GM21723 (cell line): ENCODE results near the gene PTGDS.

ENCODE experiments used
- ATAC-seq: cut with Tn5 transposase; IDR thresholded peaks from one replicate; pipeline ENCODE4 v1.9.1; 2021; ENCODE audit warnings: mild to moderate bottlenecking, moderate library complexity; ENCODE audit not compliant: unreplicated experiment

Gene PTGDS

DNA sequence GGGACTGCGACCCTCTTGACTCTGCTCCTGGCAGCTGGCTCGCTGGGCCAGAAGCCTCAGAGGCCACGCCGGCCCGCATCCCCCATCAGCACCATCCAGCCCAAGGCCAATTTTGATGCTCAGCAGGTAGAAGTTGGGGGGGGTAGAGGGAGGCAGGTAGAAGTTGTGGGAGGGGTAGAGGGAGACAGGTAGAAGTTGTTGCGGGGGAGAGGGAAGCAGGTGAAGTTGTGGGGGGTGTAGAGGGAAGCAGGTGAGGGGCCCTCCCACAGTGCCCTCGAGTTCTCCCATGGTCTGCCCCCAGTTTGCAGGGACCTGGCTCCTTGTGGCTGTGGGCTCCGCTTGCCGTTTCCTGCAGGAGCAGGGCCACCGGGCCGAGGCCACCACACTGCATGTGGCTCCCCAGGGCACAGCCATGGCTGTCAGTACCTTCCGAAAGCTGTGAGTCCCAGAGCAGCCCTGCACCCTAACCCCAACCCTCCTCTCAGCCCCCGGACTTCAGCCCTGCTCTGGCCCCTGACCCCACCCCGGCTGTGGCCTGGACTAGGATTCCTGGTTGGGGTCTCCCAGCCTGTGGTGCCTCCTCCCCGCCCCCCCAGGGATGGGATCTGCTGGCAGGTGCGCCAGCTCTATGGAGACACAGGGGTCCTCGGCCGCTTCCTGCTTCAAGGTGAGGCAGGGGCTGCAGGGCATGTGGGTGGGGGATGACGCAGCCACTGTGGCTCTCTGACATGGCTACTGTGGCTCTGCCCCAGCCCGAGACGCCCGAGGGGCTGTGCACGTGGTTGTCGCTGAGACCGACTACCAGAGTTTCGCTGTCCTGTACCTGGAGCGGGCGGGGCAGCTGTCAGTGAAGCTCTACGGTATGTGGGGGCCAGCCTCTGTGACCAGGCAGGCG lies 31.7 kb upstream of the PTGDS start:
- no peak for ATAC-seq

DNA sequence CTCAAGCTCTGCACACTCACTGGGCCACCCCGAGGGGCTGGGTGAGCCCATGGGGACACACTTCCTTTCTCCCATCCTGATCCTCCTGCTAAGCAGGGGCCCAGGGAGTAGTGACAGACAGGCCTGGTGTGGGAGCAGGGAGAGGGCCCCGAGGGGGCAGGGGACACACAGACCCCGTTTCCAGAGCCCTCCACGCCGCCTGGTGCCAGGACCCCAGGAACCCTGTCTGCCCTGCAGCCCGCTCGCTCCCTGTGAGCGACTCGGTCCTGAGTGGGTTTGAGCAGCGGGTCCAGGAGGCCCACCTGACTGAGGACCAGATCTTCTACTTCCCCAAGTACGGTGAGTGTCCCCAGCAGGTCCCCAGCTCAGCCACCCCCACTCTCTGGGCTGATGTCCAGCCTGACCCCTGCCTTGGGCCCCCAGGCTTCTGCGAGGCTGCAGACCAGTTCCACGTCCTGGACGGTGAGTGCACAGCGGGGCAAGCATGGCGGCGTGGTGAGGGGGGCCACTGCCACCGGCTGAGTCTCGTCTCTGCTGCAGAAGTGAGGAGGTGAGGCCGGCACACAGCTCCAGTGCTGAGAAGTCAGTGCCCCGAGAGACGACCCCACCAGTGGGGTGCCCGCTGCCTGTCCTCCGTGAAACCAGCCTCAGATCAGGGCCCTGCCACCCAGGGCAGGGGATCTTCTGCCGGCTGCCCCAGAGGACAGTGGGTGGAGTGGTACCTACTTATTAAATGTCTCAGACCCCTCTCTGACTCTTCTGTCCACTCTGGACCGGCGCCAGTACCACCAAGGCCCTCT lies 30.9 kb upstream of the PTGDS start:
- ATAC-seq: no peak

DNA sequence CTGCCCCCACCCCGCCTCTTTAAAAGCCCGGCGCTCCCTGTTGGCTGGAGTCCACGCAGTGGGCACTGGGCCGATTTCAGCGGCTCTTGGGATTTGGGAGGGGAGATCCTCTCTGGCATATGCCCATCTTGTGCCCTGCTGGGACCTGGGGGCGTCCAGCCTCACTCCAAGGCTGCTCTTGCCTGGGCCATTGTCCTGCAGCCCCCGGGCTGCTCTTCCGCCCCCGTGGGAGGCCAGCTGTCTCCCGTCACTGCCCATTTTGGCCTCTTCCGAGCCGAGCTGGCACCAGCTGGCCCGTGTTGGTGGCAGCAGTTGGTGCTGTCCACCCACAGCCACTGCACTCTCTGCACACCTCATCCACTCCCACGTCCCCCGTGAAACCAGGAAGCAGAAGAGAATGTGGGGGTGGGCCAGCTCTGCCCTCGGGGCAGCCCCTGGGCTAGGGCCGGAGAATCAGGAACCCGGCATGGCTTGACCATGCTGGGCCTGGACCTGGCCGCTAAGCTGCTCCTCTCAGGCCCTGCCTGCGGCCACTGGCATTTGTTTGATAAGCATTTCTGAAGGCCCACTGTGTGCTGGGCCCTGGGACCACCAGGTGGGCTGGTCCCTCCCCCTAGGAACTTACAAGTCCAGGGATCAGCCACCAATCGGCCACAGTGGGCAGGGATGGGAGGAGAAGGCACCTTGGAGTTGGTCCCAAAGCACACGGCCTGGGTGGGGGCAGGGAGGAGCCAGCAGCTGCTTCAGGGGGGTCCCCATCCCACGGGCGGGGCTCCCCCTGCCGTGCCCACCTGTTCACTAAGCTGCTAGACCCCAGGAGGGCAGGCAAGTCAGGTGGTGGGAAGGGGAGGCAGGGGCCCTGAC lies 30.0 kb upstream of the PTGDS start:
- ATAC-seq: no peak

DNA sequence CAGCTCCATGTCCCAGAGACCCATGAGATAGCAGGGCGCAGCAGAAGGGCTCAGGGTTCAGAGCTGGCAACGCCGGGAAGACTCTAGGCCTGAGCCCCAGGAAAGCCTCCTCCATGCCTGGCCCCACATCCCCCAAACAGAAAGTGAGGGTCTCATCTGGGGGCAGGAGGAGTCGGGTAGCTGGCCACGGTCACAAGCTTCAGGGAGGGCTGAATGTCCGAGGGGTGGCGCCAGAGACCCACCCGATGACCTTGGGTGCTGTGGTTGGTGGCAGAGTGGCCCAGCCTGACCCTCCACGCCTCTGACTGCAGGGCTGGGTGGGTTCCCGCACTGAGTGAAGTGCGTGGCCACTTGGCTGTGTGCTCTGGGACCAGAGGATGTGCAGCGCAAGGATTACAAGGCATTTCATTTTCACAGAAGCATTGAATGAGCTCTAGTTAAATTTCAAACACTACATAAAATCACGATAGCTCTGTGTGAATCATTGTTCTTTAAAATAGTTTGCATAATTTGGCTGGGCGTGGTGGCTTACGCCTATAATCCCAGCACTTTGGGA lies 29.3 kb upstream of the PTGDS start:
- no peak for ATAC-seq

DNA sequence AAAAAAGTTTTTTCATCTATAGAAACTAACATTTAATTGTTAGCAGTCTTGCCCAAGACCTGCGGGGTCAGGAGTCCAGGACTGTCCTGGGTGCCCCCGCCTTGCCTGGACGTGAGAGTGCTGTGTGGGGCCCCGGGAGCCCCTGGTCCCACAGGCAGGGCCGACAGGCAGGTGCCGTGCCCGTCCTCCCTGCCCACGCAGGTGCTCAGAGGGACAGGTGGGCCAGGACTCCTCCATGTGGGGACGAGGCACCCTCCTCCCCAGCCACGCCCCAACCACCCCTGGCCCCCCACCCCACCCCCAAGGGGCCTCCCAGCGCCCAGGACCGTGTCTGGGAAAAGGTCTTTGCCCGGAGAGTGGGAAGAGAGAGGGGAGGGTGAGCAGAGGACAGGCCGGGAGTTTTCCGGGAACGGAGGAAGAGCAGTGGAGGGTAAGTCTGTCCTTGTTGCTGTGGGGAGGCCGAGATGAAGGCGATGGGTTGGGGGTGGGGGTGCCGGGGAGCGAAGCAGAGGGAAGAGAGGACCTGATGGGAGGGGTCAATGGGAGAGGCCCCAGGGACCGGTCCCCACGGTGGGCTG lies 28.0 kb upstream of the PTGDS start:
- no peak for ATAC-seq

DNA sequence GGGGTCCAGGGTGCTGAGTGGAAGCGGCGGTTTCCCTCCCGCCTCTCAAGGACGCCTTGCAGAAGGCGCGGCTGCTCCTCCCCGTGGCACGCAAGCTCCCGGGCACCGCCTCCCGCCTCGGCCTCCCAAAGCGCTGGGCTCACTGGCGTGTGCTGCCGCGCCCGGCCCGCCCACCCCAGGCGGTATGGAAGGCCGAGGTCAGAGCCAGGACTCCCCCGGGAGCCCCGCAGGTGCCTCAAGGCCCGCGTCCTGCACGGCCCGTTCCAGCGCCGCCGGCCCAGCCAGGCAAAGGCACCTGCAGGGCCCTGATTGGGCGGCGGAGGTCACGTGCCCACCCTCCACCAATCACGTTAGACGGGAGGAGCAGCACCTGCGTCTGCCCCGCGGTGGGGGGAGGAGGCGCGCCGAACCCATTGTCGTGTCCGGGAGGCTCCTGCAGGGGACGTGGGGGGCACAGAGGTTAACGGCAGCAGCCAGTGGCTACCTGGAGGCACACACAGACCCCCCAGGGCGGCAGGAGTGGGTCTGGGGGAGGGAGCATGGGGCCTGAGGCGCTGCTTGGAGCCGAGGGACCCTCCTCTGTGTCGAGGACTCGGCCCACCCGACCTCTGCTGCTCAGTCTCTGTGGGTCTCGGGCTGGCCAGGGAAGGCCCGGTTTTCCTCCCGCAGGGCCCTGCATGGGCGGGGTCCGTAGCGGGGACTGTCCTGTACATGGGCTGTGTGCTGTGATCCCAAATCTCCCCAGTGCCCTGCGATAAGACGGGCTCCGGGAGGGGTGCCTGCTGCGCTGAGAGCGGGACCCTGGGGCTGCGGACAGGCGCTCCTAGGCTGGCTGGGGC lies 27.3 kb upstream of the PTGDS start:
- peak; percentile 67 for ATAC-seq

DNA sequence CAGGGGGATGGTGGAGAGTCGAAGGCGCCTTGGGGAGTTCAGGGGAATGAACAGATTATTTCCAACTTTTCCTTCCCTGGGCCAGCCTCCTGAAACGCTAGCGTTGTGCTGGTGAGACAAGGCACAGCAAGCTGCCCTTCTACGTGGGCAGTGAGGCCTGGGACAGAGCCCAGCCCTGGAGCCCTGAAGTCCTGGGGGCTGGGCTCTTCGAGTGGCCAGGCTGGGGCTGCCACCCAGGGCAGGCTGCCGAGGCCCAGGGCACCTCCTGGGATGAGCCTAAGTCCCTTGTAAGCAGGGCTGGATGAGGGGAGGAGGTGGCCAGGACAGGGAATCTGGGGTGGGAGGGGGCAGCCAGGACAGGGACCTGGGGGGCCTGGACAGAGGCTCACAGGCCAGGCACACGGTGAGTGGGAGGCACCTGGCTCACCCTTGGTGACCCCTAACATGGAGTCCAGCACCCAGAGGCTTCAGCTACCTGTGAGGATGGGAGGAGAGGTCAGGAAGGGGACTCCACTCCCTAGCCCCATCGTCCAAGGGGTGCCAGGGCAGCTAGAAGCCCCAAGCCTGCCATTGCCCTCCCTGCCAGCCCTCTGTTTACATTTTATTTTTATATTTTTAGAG lies 26.5 kb upstream of the PTGDS start:
- ATAC-seq: no peak

DNA sequence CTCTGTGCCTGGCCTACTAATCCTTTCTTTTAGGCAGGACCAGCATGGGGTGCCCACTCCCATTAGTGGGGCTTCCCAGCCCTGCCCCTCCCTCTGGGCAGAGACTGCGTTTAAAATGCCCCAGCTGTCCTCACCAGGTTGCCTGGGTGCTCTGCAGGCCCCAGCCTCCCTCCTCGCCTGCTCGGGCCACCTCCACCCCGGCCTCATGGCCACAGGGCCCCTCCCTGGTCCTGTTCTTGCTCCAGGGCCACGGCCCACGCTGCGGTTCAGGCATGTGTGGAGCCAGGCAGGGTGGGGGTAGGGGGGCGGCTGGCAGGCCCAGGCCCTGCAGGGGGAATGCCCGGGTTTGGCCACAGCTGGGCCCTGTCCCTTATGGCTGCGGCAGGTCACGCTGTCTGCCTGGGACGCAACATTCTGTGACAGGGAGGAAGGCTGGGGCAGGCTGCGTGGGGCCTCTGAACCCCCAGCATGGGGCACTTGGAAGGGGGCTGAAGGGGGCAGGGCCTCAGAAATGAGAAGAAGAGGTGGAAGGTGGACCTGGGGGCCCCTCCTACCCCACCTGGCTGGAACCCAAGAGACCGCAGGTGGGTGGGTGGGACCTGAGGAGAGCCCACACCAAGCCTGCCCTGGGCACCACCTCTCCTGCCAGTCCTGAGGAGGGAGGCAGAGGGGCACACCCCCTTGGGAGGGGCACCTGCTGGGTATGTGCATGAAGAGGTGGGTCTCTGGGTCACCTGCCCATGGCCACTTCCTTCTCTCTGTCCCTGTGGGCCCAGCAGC lies 25.6 kb upstream of the PTGDS start, which contains the start of gene LCN12:
Gene LCN12 (plus strand): TSS at position 733 of the 780 bp plus-strand sequence. CDS start 55 bp downstream, outside the sequence.
- ATAC-seq: no peak

DNA sequence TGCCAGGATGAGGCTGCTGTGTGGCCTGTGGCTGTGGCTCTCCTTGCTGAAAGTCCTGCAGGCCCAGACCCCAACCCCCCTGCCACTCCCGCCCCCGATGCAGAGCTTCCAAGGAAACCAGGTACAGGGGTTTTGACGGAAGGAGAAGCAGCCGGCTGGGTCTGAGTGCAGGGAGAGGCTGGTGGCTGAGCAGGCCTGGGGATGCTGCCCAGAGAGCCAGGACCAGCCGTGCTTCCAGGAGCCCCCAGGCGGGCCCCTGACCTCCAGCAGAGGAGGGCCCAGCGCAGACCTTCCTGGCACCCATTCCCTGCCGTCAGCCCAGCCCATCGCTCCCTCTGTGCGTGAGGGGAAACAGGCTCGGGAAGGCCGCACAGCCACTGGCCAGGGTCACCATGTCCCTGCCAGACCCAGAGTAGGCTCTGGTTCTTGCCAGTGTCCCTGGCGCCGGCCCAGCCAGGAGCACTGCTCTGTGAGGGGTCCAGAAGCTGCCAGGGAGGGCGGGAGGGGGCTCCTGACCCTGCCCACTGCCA lies 24.9 kb upstream of the PTGDS start:
- no peak for ATAC-seq

DNA sequence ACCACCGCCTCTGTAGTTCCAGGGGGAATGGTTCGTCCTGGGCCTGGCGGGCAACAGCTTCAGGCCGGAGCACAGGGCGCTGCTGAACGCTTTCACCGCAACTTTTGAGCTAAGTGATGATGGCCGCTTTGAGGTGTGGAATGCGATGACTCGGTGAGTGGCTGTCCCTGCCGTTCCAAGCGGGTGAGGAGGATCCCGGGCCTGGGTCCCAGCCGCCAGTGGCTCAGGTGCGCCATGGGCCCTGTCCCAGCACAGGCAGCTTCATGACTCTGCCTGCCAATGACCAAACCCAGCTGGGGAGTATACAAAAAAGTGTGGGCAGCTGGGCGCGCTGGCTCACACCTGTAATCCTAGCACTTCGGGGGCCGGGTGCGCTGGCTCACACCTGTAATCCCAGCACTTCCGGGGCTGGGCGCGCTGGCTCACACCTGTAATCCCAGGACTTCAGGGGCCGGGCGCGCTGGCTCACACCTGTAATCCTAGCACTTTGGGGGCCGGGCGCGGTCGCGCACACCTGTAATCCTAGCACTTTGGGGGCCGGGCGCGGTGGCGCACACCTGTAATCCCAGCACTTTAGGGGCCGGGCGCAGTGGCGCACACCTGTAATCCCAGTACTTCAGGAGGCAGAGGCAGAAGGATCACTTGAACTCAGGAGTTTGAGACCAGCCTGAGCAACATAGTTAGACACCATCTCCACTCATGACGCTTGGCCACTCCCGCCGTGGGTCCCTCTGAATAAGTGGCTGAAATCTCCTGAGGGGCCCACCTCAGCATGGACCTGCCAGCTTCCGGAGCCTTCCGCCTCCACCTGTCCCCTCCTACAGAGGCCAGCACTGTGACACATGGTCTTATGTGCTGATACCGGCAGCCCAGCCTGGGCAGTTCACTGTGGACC lies 24.2 kb upstream of the PTGDS start:
- no peak for ATAC-seq

DNA sequence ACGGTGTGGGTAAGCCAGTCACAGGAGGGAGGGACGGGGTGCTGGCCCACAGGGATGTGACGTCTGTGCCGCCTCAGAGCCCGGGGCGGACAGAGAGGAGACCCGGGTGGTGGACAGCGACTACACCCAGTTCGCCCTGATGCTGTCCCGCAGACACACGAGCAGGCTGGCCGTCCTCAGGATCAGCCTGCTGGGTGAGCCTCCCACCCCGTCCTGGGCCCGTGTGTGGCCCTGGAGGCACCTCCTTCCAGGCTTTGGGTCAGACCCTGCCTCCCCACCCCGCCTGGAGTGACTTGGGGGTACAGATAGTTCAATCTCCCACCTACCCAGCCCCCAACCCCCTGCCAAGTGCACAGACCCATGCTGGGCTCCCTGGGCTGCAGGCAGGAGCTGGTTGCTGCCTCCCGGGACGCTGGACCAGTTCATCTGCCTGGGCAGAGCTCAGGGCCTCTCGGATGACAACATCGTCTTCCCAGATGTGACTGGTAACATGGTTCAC lies 23.5 kb upstream of the PTGDS start:
- ATAC-seq: no peak

DNA sequence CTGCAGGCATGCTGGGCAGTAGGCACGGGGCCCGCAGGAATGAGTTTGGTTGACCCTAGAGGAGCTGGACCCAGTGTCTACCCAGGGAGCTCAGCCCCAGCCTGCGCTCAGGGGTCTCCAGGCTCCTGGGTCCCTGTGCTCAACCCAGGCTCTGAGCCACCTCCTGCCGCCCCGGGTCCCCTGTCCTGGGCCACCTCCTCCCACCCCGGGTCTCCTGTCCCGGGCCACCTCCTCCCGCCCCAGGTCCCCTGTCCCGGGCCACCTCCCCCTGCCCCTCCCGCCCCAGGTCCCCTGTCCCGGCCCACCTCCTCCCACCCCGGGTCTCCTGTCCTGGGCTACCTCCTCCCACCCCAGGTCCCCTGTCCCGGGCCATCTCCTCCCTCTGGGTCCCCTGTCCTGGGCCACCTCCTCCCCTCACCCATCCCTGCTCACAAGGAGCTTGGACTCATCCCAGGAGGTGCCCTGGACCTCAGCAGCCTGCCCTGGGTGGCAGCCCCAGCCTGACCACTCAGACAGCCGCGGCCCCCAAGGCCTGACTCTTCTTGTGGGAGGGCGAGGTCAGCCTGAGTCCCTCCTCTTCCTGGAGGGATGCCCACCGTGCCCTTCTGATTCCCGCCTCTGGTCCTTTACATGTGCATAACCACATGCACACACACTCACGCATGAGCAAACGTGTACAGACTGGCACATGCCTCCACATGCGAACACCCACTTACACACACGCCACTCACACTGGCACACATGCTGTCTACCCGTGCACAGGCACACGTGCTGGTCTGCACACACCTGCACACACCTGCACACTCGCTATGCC lies 22.8 kb upstream of the PTGDS start:
- no peak for ATAC-seq

DNA sequence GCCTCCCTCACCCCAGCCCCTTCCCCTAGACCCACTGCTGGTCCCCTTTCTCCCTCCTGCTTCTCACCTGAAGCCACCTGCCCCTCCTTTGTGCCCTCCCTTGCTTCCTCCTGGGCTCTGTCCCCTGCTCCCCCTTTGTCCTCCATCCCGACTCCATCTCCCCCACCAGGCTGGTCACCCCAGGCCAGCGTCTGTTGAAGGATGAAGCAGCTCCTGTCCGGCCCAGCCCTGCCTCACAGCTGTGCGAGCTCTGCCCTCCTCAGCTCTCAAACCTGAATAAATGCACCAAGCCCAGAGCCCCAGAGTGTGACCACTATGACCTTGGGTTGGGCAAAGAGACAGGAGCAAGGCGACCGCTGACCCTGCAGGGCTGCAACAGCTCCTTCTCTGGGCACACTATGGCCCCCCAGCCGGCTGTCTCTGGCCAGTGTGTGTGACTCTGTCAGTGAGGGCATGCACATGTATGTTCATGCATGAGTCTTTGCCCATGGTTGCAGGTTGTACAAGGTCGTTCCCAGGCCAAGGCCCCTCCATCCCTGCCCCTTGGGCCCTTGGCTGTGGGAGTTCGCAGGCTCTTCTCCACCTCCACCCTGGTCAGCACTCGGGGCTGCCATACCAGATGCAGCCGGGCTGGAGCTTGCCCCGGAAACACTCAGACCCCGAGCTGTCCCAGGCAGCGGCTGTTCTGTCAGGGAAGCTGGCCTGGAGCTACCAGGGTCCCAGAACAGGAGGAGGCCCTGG lies 21.9 kb upstream of the PTGDS start:
- ATAC-seq: no peak

DNA sequence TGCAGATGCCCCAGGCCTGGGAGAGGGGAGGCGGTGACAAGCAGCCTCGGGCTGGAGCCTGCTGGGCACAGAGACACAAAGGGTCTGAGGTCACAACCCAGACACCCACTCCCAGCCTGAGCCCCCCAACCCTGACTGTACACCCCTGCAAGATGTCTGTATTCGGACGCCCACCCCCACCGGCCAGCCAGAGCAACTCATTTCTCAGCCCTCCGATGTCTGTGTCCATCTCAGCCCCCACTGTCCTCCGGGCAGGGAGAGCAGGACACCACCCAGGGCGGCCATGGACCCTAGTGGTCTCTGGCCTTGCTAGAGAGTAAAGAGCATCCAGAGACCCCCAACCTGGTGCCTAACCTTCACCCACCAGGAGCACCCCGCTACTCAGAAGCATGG lies 21.4 kb upstream of the PTGDS start:
- no peak for ATAC-seq

DNA sequence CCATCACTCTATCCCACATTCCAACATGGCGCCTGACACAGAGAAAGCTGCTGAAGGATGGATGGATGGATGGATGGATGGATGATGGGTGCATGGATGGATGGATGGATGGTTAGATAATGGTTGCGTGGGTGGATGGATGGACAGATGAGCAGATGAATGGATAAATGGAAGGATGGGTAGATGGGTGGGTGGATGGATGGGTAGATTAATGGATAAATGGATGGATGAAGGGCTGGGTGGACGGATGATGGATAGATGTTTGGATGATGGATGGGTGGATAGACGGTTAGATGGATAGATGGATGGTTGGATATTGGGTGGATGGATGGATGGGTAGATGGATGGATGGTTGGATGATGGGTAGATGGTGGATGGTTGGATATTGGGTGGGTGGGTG lies 20.7 kb upstream of the PTGDS start:
- no peak for ATAC-seq
